ENCODE results near the gene CERT1. TPM values are rescaled to one million over a fixed set of nuclear protein-coding genes. Genes with fewer than 3 reads are reported as not detected.

The CERT1 gene
- total RNA-seq, 3 donors from 2014 or later: 29.4 to 30.1 (median 29.9) TPM

- no peak for ATAC-seq
- Mint-ChIP-seq H3K4me1 (ENCODE audit: low read depth) (peaks cover 4% of the 10 kb centered on the region), H3K4me3 (no peak overlapping the region), H3K9me3 (peaks cover 38% of the 10 kb centered on the region), H3K27me3 (ENCODE audit: low read depth) (no peaks in the 10 kb centered on the region), H3K36me3 (ENCODE audit: insufficient read depth) (peaks cover 51% of the 10 kb centered on the region)
- DNase-seq: no peak
These were observed 65.4 kb downstream of the CERT1 start for GRCh38 chr5:75446068-75446467.

GRCh38 chr5:75441560-75441959 lies 69.9 kb downstream of the CERT1 start:
- H3K4me3 Mint-ChIP-seq: no peak overlapping the region
- DNase-seq (no peak), ATAC-seq (no peak)
- peaks cover 37% of the 10 kb centered on the region for H3K36me3 Mint-ChIP-seq (ENCODE audit: insufficient read depth)
- H3K9me3 Mint-ChIP-seq: peaks cover 34% of the 10 kb centered on the region
- no peaks in the 10 kb centered on the region for H3K27me3 Mint-ChIP-seq (ENCODE audit: low read depth)
- peaks cover 7% of the 10 kb centered on the region for H3K4me1 Mint-ChIP-seq (ENCODE audit: low read depth)

GRCh38 chr5:75439276-75439675 lies 72.2 kb downstream of the CERT1 start:
- H3K36me3 Mint-ChIP-seq (ENCODE audit: insufficient read depth): peaks cover 26% of the 10 kb centered on the region
- H3K9me3 Mint-ChIP-seq: peaks cover 23% of the 10 kb centered on the region
- H3K27me3 Mint-ChIP-seq (ENCODE audit: low read depth): no peaks in the 10 kb centered on the region
- DNase-seq: no peak
- peaks cover 7% of the 10 kb centered on the region for H3K4me1 Mint-ChIP-seq (ENCODE audit: low read depth)
- ATAC-seq: no peak
- no peak overlapping the region for H3K4me3 Mint-ChIP-seq

- Mint-ChIP-seq H3K27me3 (ENCODE audit: low read depth) (no peaks in the 10 kb centered on the region), H3K9me3 (peaks cover 20% of the 10 kb centered on the region), H3K4me1 (ENCODE audit: low read depth) (peaks cover 7% of the 10 kb centered on the region), H3K36me3 (ENCODE audit: insufficient read depth) (peaks cover 24% of the 10 kb centered on the region), H3K4me3 (no peak overlapping the region)
- DNase-seq (no peak), ATAC-seq (no peak)
These were observed 72.7 kb downstream of the CERT1 start for GRCh38 chr5:75438722-75439121.

- ATAC-seq: no peak
- Mint-ChIP-seq H3K4me1 (ENCODE audit: low read depth) (peaks cover 1% of the 10 kb centered on the region), H3K36me3 (ENCODE audit: insufficient read depth) (peaks cover 10% of the 10 kb centered on the region), H3K9me3 (no peaks in the 10 kb centered on the region), H3K27me3 (ENCODE audit: low read depth) (no peaks in the 10 kb centered on the region), H3K4me3 (no peak overlapping the region)
- no peak for DNase-seq
These were observed 76.3 kb downstream of the CERT1 start for GRCh38 chr5:75435096-75435495.

- no peak for DNase-seq
- Mint-ChIP-seq H3K4me3 (no peak overlapping the region), H3K9me3 (no peaks in the 10 kb centered on the region), H3K4me1 (ENCODE audit: low read depth) (no peaks in the 10 kb centered on the region), H3K36me3 (ENCODE audit: insufficient read depth) (peaks cover 6% of the 10 kb centered on the region), H3K27me3 (ENCODE audit: low read depth) (no peaks in the 10 kb centered on the region)
- ATAC-seq: no peak
These were observed 77.5 kb downstream of the CERT1 start for GRCh38 chr5:75433814-75434506.

- Mint-ChIP-seq H3K27me3 (ENCODE audit: low read depth) (no peaks in the 10 kb centered on the region), H3K36me3 (ENCODE audit: insufficient read depth) (peaks cover 35% of the 10 kb centered on the region), H3K9me3 (no peaks in the 10 kb centered on the region), H3K4me1 (ENCODE audit: low read depth) (no peaks in the 10 kb centered on the region), H3K4me3 (no peak overlapping the region)
- no peak for DNase-seq
- ATAC-seq: no peak
These were observed 97.2 kb downstream of the CERT1 start for GRCh38 chr5:75414241-75414640.

- Mint-ChIP-seq H3K27me3 (ENCODE audit: low read depth) (no peaks in the 10 kb centered on the region), H3K9me3 (no peaks in the 10 kb centered on the region), H3K4me3 (no peak overlapping the region), H3K4me1 (ENCODE audit: low read depth) (no peaks in the 10 kb centered on the region), H3K36me3 (ENCODE audit: insufficient read depth) (peaks cover 28% of the 10 kb centered on the region)
- ATAC-seq (no peak), DNase-seq (no peak)
These were observed 99.1 kb downstream of the CERT1 start for GRCh38 chr5:75412111-75412990.

GRCh38 chr5:75405296-75405695 lies 106.1 kb downstream of the CERT1 start:
- Mint-ChIP-seq H3K27me3 (ENCODE audit: low read depth) (no peaks in the 10 kb centered on the region), H3K4me1 (ENCODE audit: low read depth) (no peaks in the 10 kb centered on the region), H3K9me3 (no peaks in the 10 kb centered on the region), H3K4me3 (no peak overlapping the region), H3K36me3 (ENCODE audit: insufficient read depth) (peaks cover 28% of the 10 kb centered on the region)
- ATAC-seq: no peak
- no peak for DNase-seq

GRCh38 chr5:75395277-75395676 lies 116.2 kb downstream of the CERT1 start:
- no peak overlapping the region for H3K4me3 Mint-ChIP-seq
- H3K36me3 Mint-ChIP-seq (ENCODE audit: insufficient read depth): peaks cover 19% of the 10 kb centered on the region
- ATAC-seq (no peak), DNase-seq (no peak)
- H3K9me3 Mint-ChIP-seq: no peaks in the 10 kb centered on the region
- H3K27me3 Mint-ChIP-seq (ENCODE audit: low read depth): no peaks in the 10 kb centered on the region
- H3K4me1 Mint-ChIP-seq (ENCODE audit: low read depth): no peaks in the 10 kb centered on the region

- peaks cover 22% of the 10 kb centered on the region for H3K36me3 Mint-ChIP-seq (ENCODE audit: insufficient read depth)
- no peak for DNase-seq
- H3K9me3 Mint-ChIP-seq: no peaks in the 10 kb centered on the region
- no peak overlapping the region for H3K4me3 Mint-ChIP-seq
- peak; percentile 66 to 74 for ATAC-seq
- peaks cover 5% of the 10 kb centered on the region for H3K4me1 Mint-ChIP-seq (ENCODE audit: low read depth)
- H3K27me3 Mint-ChIP-seq (ENCODE audit: low read depth): no peaks in the 10 kb centered on the region
These were observed 122.0 kb downstream of the CERT1 start for GRCh38 chr5:75389430-75389829.

GRCh38 chr5:75387806-75388205 lies 123.6 kb downstream of the CERT1 start:
- peaks cover 22% of the 10 kb centered on the region for H3K36me3 Mint-ChIP-seq (ENCODE audit: insufficient read depth)
- H3K4me3 Mint-ChIP-seq: no peak overlapping the region
- DNase-seq (no peak), ATAC-seq (no peak)
- no peaks in the 10 kb centered on the region for H3K27me3 Mint-ChIP-seq (ENCODE audit: low read depth)
- H3K9me3 Mint-ChIP-seq: no peaks in the 10 kb centered on the region
- H3K4me1 Mint-ChIP-seq (ENCODE audit: low read depth): peaks cover 5% of the 10 kb centered on the region

GRCh38 chr5:75384218-75384617 lies 127.2 kb downstream of the CERT1 start:
- H3K4me1 Mint-ChIP-seq (ENCODE audit: low read depth): no peaks in the 10 kb centered on the region
- no peaks in the 10 kb centered on the region for H3K27me3 Mint-ChIP-seq (ENCODE audit: low read depth)
- no peak for DNase-seq
- no peak for ATAC-seq
- no peak overlapping the region for H3K4me3 Mint-ChIP-seq
- peaks cover 10% of the 10 kb centered on the region for H3K36me3 Mint-ChIP-seq (ENCODE audit: insufficient read depth)
- H3K9me3 Mint-ChIP-seq: no peaks in the 10 kb centered on the region

- Mint-ChIP-seq H3K4me3 (no peak overlapping the region), H3K27me3 (ENCODE audit: low read depth) (no peaks in the 10 kb centered on the region), H3K4me1 (ENCODE audit: low read depth) (no peaks in the 10 kb centered on the region), H3K9me3 (no peaks in the 10 kb centered on the region), H3K36me3 (ENCODE audit: insufficient read depth) (no peaks in the 10 kb centered on the region)
- no peak for ATAC-seq
- DNase-seq: no peak
These were observed 130.0 kb downstream of the CERT1 start for GRCh38 chr5:75381456-75381855.

GRCh38 chr5:75380099-75380498 lies 131.3 kb downstream of the CERT1 start:
- no peak for DNase-seq

More at GRCh38 chr5:75380099-75380498, 131.3 kb downstream of the CERT1 start:
- peaks cover 6% of the 10 kb centered on the region for H3K36me3 Mint-ChIP-seq (ENCODE audit: insufficient read depth)
- H3K4me3 Mint-ChIP-seq: no peak overlapping the region
- H3K27me3 Mint-ChIP-seq (ENCODE audit: low read depth): no peaks in the 10 kb centered on the region
- no peaks in the 10 kb centered on the region for H3K4me1 Mint-ChIP-seq (ENCODE audit: low read depth)
- H3K9me3 Mint-ChIP-seq: no peaks in the 10 kb centered on the region
- no peak for ATAC-seq
